ENCODE measurements around the gene LGMN.
"Not testable (repeated sequence)": the region's sequence is repeated elsewhere in the genome, so short reads cannot be mapped to it uniquely, and the experiment has no call there.

The LGMN gene

DNA sequence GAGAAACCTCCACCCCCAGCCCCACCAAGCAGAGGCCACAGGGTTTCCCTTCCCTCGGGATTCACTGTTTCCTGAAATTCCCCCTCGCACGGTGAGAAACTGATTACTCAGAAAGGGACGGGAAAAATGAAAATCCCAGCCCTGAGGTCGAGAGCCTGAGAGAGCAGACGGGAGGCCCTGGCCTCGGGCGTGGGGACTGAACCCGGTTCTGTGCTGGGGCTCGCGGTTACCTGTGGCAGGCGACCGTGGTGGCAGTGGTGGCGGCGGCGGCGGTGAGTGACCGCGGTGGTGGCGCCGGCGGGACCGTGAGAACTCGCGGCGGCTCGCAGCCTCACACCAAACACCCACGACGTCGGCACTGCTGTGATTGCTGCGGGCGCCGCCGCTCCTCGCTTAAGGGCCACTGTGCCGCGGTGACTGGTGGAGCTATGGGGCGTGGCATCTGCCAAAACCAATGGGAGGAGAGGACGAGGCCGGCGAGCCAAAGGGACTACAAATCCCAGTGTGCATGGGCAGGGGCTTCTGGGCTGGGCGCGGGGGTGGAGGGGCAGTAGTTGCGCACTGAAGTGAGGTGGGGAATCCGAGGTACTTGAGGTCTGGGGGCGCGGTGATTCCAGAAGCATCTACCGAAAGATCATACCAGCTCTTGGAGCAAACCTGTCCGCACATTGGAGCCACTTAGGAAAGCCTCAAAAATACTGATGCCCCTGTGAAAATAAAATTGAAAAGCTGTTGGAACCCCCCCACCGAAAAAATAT, at the start of gene LGMN:
Gene LGMN, minus strand, starts transcription at position 369 of the 758 bp plus-strand sequence. CDS start 15,841 bp downstream, outside the sequence.
- peak; percentile 77 to 95 for DNase-seq

DNA sequence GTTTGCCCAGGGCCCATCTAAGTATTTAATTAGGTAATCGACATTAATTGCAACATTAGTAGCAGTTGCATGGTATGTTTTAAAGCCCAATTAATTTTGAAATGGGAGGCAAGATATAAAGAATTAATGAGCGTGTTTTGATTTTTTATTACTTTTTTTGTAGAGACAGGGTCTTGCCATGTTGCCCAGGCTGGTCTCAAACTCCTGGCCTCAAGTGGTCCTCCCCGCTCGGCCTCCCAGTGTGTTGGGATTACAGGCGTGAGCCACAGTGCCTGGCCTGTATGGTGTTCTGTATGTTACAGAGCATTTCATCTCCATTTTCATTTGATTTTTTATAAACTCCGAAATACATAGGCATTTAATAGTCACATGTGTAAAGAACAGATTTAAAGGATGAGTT, 46.5 kb upstream of the LGMN start:
- DNase-seq = no peak

DNA sequence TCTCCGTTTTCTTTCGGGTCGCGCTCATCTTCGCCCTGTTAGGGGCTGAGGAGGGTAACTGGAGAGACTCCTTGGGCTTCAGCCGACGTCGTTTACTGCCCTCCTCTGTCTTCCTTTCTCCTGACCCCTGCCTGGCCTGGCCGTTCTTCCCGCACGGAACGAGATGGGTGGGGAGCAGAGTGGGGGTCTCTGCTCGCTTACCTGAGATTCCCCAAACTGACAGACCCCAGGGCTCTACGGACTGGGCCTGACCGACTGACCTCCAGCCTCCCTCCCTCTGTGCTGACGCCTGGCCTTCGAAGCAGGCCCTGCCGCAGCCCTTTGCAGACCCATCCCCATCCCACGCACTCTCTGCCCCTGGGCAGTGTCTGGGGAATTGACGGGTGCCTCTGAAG, 46.1 kb upstream of the LGMN start:
- DNase-seq = no peak

DNA sequence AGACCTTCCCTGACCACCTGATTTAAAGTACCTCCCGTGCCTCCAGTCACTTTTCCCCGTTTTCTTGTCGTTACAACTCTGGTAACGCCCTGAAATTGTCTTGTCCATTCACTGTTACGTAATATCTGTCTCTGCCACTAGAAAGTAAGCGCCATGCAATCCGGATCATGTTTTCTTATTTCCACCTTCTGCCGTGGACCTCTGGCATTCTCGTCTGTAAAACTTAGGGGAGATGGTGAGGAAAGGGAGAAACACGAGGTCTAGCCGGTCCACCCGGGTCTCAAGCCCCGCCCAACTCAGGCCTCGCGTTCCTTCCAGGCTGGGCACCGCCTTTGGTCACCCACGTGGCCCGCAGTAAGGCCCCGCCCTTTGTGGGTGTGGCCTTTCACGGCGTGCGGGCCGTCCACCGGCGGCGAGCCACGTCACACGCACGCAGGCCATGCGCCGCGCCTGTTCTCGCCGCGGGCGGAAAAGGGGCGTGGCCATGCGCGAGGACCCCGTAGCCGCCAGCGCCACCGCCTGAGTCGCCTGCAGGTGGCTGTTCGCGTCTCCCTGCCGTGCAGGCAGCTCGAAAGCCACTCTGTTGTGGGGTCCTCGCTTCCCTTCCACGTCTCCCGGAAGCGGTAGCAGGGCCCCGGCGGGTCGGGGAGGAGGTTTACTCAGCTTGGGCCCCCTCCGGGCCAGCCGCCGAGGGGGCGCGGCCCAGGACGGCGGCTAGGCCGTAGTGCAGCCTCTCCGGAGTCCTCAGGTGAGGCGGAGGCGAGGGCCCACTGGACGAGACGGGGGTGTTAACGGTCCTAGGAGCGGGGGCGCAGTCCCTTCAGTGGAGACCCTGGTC, 45.5 kb upstream of the LGMN start, which contains the start of gene GOLGA5:
Gene GOLGA5, plus strand, starts transcription at position 597 of the 838 bp plus-strand sequence. CDS start 3,133 bp downstream, outside the sequence.
- DNase-seq = peak; percentile 99

DNA sequence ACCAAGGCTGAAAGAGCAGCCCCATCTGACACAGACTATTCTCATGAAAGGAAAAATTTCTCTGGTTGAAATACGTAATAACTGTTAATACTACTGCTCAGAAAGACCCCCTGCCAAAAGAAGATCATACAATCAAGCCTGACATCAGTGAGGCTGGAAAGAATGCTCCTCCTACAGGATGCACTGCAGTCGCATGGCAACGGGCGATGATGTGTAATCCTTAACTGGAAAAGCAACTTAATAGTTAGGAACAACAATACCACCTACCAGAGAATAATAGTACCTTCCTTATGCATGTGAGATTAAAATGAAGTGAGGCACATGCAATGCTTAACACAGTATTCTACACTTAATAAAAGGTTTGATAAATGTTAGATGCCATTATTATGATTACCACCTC, 44.5 kb upstream of the LGMN start:
- DNase-seq = no peak

DNA sequence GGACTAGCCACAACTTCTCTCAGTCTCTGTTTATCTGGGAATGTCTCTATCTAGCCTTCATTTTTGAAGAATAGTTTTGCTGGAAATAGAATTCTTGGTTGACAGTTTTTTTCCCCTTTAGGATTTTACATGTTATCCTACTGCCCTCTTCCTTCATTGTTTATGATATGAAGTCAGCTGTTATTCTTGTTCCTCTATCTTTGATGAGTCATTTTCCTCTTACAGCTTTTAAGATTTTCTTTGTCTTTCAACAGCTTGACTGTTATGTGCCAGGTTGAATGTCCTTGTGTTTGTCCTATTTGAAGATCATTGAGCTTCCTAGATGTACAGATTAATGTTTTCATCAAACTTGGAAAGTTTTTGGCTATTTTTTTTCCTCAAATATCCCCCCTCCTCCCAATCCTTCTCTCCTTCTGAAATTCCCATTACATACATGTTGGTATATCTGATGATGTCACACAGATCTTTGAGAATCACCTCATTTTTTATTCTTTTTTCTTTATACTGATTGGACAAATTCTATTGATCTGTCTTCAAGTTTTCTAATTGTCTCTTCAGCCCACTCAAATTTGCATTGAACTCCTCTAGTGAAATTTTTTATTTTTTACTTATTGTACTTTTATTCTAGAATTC, 41.1 kb upstream of the LGMN start:
- no peak for DNase-seq

DNA sequence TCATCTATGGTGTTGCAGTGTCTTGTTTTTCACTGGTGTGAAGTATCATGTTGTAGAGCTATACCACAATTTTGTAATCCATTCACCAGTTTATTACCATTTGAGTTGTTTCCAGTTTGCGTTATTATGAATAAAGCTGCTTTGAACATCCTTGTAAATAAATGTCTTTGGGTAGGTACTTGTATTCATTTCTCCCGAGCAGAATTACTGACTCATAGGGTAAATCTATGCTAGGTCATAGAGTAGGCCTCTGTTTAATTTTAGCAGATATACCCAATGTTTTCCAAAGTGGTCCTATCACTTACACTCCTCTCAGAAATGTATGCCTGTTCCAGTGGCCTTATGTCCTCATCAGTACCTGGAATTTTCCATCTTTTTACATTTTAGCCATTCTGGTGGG, 39.1 kb upstream of the LGMN start:
- no peak for DNase-seq

DNA sequence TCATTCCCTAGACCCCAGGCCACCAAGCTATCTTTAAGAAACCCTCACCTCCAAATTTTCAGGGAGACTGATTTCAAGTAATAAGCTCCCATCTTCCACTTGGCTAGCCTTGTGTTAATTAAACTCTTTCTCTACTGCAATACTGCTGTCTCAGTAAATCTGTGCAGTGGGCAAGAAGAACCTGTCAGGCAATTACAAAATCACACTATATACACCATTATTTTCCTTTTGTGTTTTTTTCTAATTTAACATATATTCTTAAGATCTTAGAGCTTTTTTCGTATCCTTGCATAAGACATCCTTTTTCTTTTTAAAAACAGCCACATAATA, 38.0 kb upstream of the LGMN start:
- DNase-seq = no peak

DNA sequence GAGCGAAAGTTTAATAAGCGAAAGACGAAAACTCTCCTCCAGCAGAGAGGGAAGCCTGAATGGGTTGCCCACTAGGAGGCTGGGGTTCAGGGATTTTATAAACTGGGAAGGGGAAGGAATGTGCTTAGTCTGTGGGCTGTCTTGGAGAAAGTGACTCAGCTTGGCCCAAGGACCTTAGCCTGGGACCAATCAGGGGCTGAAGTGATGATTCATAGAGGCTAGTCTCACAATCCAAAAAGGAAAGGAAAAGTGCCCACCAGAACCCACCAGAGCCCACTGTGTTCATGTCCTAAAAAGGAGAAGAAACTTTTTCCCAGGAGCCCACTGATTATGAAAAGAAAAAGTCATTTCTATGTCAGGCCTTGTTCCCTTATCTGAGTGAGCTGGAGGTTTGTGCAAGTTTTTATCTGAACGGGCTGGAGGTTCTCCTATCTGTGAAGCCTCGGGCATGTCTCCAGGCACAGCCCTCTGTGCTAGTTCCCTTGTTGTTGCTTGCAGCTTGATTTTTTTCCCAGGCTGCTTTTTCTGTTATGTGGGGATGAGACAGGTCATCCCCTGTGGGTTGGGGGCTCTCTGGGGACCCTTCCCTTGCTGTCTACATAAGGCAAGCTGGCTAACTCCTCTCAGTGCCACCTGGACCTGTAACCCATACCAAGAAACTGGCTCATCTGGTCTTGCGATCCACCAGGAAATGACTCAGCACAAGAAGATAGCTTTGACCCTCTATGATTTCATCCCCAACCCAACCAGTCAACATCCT, 37.4 kb upstream of the LGMN start:
- no peak for DNase-seq

DNA sequence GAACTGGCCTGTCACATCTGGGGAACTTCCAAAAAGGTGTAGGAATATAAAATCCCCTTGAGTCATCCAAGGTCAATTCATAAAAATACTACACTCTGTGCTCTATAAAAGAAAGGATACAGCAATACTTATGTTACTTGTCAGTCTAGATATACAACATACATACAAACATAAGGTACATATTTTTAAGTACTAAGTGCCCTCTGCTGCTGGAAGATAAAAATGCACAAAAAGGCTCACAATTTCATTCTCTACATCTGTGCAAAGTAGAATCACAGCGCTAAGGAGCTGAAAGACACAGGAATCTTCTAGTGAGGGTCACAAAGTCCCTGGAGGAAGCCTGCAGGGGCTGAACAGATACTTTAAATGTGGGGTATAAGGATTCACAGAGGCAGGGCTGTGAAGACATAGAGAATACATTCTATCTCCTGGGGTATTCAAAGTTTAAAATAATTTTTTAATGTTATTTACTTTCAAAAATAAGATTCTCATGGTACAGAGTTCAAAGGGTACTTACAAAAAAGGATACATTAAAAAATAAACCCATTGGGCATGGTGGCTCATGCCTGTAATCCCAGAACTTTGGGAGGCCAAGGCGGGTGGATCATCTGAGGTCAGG, 35.5 kb upstream of the LGMN start:
- peak in 1 of 2 experiments; percentile 25 for DNase-seq

DNA sequence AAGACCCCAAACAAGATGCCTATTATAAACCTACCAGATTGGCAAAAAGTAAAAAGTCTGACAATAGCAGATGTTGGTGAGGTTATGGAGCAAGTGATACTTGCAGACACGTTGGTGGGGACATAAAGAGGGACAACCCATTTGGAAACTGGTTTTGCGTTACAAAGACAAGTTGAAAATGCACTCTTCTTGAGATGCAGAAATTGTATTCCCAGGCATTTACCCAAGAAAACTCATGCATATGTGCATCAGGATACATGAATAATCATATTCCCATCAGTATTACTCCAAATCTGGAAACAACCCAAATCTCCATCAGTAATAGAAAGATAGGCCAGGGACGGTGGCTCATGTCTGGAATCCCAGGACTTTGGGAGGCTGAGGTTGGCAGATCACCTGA, 32.9 kb upstream of the LGMN start:
- DNase-seq = no peak

DNA sequence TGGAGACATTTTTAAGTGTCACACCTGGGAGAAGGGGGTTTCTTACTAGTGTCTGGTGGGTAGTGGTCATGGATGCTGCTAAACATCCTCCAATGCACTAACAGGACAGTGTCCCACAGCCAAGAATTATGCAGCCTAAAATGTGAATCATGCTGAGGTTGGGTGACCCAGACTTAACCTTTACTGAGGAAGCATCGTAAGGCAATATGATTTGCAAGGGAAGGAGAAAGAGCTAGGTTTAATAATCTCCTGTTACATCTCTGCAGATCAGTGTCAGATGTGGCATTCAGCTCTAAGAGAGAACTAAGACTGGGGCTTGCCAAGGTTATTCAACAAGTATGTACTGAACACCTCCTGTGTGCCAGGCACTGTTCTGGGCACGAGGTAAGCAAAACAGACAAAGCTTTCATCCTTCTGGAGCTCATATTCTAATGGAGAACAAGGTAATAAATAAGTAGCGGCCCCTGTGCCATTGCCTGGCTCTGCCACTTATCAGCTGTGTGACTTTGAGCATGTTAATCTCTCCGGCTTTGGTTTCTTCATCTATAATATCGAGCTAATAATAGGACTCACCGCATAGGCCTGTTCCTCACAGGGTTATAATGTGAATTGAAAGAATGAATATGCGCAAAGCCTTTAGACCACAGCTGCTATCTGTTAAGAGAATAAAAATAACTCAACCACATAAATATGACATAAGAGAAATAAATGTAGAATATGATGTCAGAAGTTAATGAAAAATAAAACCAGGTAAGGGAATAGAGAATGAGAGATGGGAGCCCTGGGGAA, 32.2 kb upstream of the LGMN start:
- DNase-seq = no peak

DNA sequence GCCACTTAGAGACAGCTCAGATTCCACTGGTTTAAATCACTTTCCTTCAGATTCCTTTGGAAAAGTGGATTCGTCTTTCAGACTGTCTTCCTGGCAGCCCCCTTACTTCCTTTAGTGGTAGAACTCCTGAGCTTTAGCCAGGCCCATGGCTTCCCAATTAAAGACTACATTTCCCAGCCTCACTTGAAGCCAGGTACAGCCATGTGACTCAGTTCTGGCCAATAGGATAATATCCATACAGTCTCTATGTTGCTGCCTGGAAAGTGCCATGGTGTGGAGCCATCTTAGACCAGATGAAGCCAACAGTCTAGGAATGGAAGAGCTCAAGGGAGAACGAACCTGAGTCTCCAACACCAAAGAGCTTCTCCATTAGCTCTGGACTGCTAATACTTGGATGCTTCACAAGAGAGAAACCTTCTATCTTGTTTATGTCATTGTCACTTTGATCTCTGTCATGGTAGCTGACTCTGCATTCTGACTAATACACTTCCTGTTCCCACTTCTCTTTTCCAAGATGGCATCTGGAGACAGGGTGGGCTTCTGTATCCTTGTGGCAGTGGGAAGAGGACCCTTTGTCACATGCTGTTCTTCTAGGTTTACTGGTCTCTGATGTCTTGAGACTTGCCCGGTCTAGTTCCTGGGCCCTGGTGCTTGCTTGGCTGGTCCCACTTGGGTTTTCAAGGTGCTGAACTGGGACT, 30.6 kb upstream of the LGMN start:
- DNase-seq = not testable (repeated sequence)

DNA sequence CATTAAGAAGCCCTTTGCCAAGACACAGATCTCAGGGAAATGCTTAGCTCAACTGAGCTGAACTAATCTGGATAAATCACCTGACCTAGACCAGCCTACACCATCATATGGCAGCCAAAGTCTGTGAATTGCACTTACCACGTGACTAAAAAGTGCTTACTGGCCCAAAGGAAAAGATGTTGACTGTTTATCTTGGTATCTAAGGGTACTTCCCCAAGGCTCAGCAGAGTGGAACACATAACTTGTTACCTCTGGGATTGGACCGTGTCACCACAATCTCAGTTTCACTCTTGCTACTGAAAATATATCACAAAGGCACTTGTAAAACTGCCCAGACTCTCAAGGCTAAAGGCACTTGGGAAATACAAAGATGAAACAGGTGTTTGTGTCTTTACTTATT, 26.9 kb upstream of the LGMN start:
- not testable (repeated sequence) for DNase-seq

DNA sequence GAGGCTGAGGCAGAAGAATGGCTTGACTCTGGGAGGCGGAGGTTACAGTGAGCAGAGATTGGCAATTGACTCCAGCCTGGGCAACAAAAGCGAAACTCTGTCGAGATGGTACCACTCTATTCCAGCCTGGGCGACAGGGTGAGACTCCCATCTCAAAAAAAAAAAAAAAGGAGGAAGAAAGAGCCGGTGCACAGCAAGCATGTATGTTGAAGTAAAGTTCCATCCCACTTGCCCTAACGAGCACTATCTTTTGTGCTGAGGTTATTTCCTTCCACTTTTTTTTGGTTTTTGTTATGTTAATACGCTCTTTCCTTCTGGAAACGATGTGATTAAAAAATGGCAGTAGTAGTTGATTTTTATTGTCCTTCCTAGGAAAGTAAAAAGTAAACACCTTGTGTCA, 26.1 kb upstream of the LGMN start:
- no peak for DNase-seq

DNA sequence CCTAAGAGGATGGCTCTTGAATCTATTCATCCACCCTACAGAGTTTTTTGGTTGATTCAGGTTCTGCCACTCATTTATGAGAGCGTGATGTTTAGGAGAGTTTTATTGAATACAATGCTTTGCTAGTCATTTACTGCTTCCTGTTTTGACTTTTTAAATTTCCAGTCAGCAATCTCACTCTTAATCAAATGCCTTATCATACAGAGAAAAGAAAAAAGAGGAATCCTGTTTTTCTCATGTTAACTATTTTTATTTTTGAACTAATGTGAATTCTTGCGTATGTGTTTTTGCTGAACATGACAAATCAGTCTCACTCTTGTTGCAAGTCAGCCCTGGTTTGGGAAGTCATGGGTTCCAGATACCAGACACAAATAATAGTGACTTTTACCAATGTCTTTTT, 22.1 kb upstream of the LGMN start:
- no peak for DNase-seq

DNA sequence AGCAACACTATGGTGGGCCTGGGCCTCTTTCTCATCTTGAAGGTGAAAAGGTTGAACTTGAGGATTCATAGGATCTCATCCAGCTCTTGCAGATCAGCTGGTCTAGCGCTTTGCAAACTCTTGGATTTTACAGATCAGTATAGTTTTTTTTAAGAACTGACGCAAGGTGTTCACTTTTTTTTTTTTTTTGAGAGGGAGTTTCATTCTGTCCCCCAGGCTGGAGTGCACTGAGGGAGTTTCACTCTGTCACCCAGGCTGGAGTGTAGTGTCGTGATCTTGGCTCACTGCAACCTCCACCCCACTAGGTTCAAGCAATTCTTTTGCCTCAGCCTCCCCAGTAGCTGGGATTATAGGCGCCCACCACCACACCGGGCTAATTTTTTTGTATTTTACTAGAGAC, 20.4 kb upstream of the LGMN start:
- no peak for DNase-seq

DNA sequence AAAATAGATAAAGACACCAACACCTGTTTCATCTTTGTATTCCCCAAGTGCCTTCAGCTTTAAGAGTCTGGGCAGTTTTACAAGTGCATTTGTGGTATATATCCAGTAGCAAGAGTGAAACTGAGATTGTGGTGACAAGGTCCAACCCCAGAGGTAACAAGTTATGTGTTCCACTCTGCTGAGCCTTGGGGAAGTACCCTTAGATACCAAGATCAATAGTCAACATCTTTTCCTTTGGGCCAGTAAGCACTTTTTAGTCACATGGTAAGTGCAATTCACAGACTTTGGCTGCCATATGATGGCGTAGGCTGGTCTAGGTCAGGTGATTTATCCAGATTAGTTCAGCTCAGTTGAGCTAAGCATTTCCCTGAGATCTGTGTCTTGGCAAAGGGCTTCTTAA, 19.8 kb upstream of the LGMN start:
- DNase-seq = not testable (repeated sequence)

DNA sequence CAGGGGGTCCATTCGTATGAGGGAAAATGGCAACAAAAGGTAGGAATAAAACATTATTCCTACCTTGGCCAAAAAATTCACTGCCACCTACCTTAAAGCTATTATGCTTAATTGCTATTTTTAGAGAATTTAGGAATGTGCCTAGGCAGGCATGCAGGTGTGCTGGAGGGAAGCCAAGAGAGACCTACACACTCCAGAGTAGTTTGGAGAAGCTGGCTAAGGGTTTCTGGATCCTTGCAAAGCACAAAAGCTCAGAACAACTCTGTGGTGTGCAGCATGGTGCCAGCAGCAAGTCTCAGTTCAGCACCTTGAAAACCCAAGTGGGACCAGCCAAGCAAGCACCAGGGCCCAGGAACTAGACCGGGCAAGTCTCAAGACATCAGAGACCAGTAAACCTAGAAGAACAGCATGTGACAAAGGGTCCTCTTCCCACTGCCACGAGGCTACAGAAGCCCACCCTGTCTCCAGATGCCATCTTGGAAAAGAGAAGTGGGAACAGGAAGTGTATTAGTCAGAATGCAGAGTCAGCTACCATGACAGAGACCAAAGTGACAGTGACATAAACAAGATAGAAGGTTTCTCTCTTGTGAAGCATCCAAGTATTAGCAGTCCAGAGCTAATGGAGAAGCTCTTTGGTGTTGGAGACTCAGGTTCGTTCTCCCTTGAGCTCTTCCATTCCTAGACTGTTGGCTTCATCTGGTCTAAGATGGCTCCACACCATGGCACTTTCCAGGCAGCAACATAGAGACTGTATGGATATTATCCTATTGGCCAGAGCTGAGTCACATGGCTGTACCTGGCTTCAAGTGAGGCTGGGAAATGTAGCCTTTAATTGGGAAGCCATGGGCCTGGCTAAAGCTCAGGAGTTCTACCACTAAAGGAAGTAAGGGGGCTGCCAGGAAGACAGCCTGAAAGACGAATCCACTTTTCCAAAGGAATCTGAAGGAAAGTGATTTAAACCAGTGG, 15.5 kb upstream of the LGMN start:
- not testable (repeated sequence) for DNase-seq

DNA sequence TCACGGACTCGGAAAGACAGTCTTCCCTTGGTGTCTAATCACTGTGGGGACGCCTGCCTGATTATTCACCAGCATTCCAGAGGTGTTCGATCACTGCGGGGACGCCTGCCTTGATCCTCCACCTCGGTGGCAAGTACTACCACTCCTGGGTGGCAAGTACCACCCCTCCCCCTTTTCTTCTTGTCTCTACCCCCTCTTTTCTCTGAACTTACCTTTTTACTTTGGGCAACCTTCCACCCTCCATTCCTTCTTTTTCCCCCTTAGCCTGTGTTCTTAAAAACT, 12.0 kb upstream of the LGMN start:
- no peak for DNase-seq

All from NCI-H187 (cell line).